ENCODE data around the gene MYF6. TPM values are rescaled to one million over a fixed set of nuclear protein-coding genes. Genes with fewer than 3 reads are reported as not detected.
A peak's percentile ranks its signal among the peaks of the same experiment; 100 is the strongest.

Gene MYF6
- total and polyA plus RNA-seq, 2 of the 13 experiments (the other 11 are each of a cell fraction or from before 2014, with no cell fraction given), result not detected

DNA sequence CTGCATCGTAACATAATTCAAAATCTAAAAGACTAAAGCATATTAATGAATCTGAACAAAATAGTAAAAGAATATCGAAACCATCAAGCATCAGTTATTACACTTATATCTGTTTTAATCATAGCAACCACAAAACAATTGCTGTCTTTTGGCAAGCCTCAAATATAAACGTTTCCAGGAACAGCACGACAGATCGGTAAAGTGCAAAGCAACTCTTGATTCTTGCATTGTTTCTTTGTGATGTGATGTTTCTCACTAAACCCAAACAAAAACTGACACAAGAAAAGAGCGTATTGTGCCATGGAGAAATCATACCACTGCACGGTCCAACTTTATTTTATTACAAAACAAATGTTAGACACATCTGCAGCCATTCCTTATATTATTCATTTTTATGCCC lies 9.2 kb upstream of the MYF6 start (continued):
- TF ChIP-seq, protein P1, sequence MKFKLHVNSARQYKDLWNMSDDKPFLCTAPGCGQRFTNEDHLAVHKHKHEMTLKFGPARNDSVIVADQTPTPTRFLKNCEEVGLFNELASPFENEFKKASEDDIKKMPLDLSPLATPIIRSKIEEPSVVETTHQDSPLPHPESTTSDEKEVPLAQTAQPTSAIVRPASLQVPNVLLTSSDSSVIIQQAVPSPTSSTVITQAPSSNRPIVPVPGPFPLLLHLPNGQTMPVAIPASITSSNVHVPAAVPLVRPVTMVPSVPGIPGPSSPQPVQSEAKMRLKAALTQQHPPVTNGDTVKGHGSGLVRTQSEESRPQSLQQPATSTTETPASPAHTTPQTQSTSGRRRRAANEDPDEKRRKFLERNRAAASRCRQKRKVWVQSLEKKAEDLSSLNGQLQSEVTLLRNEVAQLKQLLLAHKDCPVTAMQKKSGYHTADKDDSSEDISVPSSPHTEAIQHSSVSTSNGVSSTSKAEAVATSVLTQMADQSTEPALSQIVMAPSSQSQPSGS (CRISPR knock-in tag; IDR thresholded peaks at IDR 0.05), result no peak
- TF ChIP-seq, protein P2, sequence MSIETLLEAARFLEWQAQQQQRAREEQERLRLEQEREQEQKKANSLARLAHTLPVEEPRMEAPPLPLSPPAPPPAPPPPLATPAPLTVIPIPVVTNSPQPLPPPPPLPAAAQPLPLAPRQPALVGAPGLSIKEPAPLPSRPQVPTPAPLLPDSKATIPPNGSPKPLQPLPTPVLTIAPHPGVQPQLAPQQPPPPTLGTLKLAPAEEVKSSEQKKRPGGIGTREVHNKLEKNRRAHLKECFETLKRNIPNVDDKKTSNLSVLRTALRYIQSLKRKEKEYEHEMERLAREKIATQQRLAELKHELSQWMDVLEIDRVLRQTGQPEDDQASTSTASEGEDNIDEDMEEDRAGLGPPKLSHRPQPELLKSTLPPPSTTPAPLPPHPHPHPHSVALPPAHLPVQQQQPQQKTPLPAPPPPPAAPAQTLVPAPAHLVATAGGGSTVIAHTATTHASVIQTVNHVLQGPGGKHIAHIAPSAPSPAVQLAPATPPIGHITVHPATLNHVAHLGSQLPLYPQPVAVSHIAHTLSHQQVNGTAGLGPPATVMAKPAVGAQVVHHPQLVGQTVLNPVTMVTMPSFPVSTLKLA (IDR thresholded peaks at IDR 0.05), result no peak

DNA sequence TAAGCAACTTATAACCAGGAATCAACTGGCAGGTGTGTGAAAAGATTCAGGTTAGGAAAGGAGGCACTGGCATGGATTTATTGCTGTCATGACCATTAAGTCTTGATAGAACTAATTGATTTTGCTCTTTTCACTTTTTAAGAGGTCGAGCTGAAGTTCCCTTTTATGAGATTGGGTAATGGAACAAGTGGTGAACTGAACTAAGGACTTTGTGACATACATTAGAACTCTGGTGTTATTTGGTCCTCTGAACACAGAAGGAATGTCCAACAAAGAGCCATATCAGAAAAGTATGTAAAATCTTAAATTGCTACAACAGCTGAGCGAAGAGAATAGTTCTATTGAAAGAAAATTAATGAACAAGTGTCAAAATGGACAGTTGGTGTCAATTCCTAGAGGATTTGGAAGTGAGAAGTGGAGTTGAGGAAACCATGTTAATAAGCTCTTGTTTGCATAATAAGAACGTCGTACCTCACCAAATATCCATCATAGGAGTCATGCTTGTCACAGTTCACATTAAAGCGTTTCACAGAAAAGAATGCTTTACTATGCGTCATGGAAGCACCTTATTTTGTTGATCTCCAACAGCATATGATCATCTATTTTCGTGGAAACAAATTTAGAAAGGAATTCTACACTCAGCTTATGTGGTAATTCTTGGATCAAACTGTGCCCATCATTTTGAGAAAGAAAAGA lies 8.4 kb upstream of the MYF6 start:
- in situ Hi-C loops (cut with HindIII; ENCODE audit: extremely low pct_ligation_motif_present, low pct_unique_long_range_greater_than_20kb) (no loop called here), intact Hi-C loops (cut with micrococcal nuclease; ENCODE audit: unreplicated experiment) (no loop called here)
- peak; percentile 40; the same call in 1 of the 2 replicates for TF ChIP-seq ZKSCAN5 (CRISPR knock-in tag; IDR thresholded peaks at IDR 0.05)
- no peak for TF ChIP-seq CREB1 (IDR thresholded peaks at IDR 0.05)
- no peak for TF ChIP-seq CREB1 (CRISPR knock-in tag; IDR thresholded peaks at IDR 0.05)
- ChIA-PET POLR2A (no interaction called here), CTCF (ENCODE audit: low intra/inter-chr PET ratio, low total read pairs) (no interaction called here)
- H3K27me3 ChIP-seq (ENCODE audit: control insufficient read depth in 1 of 2, insufficient read depth in 2 of 2, low read length in 2 of 2), result no peaks in the 10 kb centered on the region
- H3K9me3 ChIP-seq (ENCODE audit: low read length), result no peaks in the 10 kb centered on the region
- peaks cover 30% of the 10 kb centered on the region for H3K4me1 ChIP-seq (ENCODE audit: insufficient read depth, low read length)
- no peak overlapping the region for H3K27ac ChIP-seq (ENCODE audit: extremely low read length, insufficient read depth, low read length)
- no peaks in the 10 kb centered on the region for H4K20me1 ChIP-seq (ENCODE audit: insufficient read depth, low read length)
- H3K4me3 ChIP-seq (replicated peaks in 1 of 3; ENCODE audit: insufficient read depth in 1 of 3, low read depth in 2 of 3, low read length in 3 of 3), result no peak overlapping the region
- H3K36me3 ChIP-seq (replicated peaks in 1 of 2; ENCODE audit: control insufficient read depth in 1 of 2, insufficient read depth in 2 of 2, low read length in 2 of 2), result no peaks in the 10 kb centered on the region
- no peak for DNase-seq (ENCODE audit: low spot score)
- H3K9ac ChIP-seq (ENCODE audit: insufficient read depth, low read depth, low read length), result no peak overlapping the region
- no peak overlapping the region for H3K4me2 ChIP-seq (ENCODE audit: low read depth, low read length)
- H3K79me2 ChIP-seq (ENCODE audit: insufficient read depth, low read length), result no peaks in the 10 kb centered on the region
- ATAC-seq, result no peak
- WGBS (ENCODE audit: low lambda C conversion rate), result 31% methylated on average over 7 of the region's 7 CpGs
- no peak overlapping the region for H2AFZ ChIP-seq (ENCODE audit: low read length)
- FAIRE-seq, result no peak
- no TSS peak for BruUV-seq (replicated peaks)
